Right cardiac atrium (tissue), 5 donors: ENCODE results near the gene LALBA. TPM values are rescaled to one million over a fixed set of nuclear protein-coding genes. Genes with fewer than 3 reads are reported as not detected.

Experiments used
- ATAC-seq, 2 donors: fragments of 200-7000 bp; cut with Tn5 transposase; one replicate each; pipeline versions ENCODE4 v1.8.0 to v1.9.1; 2020; ENCODE audit warnings: moderate library complexity in 2 of 2, mild to moderate bottlenecking in 1 of 2
- DNase-seq, 3 donors: peaks; one replicate each; pipeline ENCODE4 v3.0.0-alpha.2; 2020
- H3K27ac ChIP-seq: one replicate; pipeline ENCODE4 v1.5.1; 2013; ENCODE audit warnings: mild to moderate bottlenecking, low read length, control low read depth, moderate library complexity
- H3K27me3 ChIP-seq: one replicate; pipeline ENCODE4 v1.6.1; 2013; ENCODE audit not compliant: control insufficient read depth, insufficient read depth
- H3K4me1 ChIP-seq: one replicate; pipeline ENCODE4 v1.6.1; 2013; ENCODE audit warnings: low read length; ENCODE audit not compliant: control insufficient read depth, insufficient read depth
- H3K4me3 ChIP-seq: one replicate; pipeline ENCODE4 v1.5.1; 2013; ENCODE audit warnings: low read length, control low read depth
- H3K9me3 ChIP-seq: one replicate; pipeline ENCODE4 v1.6.1; 2013; ENCODE audit warnings: low read length; ENCODE audit not compliant: control insufficient read depth
- WGBS: extraction: QIAGEN DNeasy Blood & Tissue Kit; methylation state at CpG from one replicate; pipeline ENCODE4 v1.1.7; 2013; 5-methylcytosine and 5-hydroxymethylcytosine counted together
- intact Hi-C, 4 donors: fragments of 100-400 bp; cut with DNase I; formaldehyde crosslinking; loops; one replicate each; pipeline versions ENCODE4 v1.11.0 to v1.14.0; 2022 to 2023
- long read RNA-seq, 4 donors: library from polyadenylated mRNA; unstranded; transcript quantifications; one replicate each; pipeline ENCODE4 v2.0.0, GENCODE V29; 2020 to 2021
- polyA plus RNA-seq: library from polyadenylated mRNA; stranded (reverse); fragments of 200-250 nt; gene quantifications from one replicate; pipeline ENCODE4 v1.2.3, GENCODE V29; 2013
- total RNA-seq, 4 donors: library from RNA; stranded (reverse); fragmentation: NEBNext Ultra II Directional; extraction: Animal tissue kit (Norgen Biotek cat#: 25700); gene quantifications; one replicate each; pipeline ENCODE4 v1.2.1, GENCODE V29; 2021
- donor health status: healthy with polysubstance abuse.
- donor health status: DM: no; HTN: yes; CAD: no.
- donor health status: DM: no; HTN: no; CAD: no.
- donor health status: DM: no; HTN: yes; CAD: no; lungs with severe emphysema.
- donor health status: DM: yes; HTN: yes; CAD: no.

The LALBA gene
- not detected for total RNA-seq
- polyA plus RNA-seq, result not detected
- long read RNA-seq, donor 1, result 0 reads
- long read RNA-seq, donor 2, result 0 reads
- long read RNA-seq, donor 3, result 0 reads
- long read RNA-seq, donor 4, result 0 reads

DNA sequence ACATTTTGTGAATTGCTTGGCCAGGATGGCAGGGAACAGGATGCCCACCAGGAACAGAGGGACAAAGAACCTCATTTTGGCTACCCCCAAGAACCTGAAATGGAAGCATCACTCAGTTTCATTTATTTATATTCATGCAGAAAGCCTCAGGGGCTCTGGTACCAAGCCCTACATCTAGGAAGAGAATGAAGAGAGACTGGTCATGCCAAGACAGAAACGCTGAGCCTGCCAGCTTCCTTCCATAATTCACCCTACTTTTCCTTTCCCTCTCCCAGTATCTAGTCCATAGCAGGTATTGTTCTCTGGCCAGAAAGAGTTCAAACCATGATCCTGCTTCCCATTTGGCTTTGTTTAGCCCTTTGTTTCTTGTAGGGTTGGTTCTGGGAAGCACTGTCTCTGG lies at the start of gene LALBA:
Gene LALBA, minus strand, starts transcription at position 101 of the 400 bp plus-strand sequence. Its CDS starts 26 bp downstream, at position 75.
- Histone ChIP-seq H3K4me3 (no peak within 1 kb of the TSS), H3K27ac (no peak within 1 kb of the TSS), H3K27me3 (no peaks in the 10 kb centered on the region), H3K9me3 (no peaks in the 10 kb centered on the region), H3K4me1 (no peaks in the 10 kb centered on the region)
- ATAC-seq (no peak), DNase-seq (no peak)
- 75% methylated on average over 1 of the region's 1 CpG for WGBS
- intact Hi-C loops, result no loop called here

DNA sequence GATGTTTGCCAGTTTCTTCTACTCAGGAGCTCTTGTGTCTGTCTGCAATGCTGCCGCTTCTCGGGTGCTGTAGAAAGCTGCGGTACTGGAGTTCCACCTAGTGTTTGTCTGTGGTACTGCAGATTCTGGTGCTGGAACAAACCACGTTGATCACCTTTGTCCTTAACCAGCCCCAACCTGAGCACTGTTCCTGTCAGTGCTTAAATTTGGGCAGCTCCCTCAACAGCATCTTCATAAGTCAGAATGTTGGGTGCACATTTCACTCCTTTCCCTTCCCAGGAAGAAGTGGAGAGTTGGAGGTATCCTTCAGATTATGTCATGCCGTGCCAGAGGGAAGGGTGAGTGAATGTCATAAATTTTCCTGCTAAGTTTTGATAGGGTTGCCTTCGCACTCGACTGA lies 48.7 kb upstream of the LALBA start:
- intact Hi-C loops, result no loop called here
- H3K9me3 ChIP-seq, result peaks cover 2% of the 10 kb centered on the region
- H3K27ac ChIP-seq, result no peak overlapping the region
- 26% methylated on average over 7 of the region's 7 CpGs for WGBS
- H3K27me3 ChIP-seq, result no peaks in the 10 kb centered on the region
- H3K4me1 ChIP-seq, result no peaks in the 10 kb centered on the region
- H3K4me3 ChIP-seq, result no peak overlapping the region
- DNase-seq (peak; percentile 42 to 79 (median 57)), ATAC-seq (peak; percentile 64 to 77)

DNA sequence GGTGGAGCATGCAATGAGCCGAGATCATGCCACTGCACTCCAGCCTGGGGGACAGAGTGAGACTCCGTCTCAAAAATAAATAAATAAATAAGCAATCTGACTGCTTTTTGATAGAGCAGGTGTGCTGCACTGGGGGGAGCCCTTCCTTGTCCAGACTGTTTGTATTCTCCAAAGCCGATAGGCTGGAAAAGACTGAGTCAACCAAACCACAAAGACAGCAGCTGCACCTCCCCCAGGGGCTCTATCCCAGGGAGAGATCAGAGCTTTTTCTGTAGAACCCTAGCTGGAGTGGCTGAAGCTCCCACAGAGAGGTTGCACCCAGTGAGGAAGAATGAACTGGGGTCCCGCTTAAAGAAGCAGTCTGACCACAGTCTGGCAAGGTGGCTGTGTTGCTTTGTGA lies 45.8 kb upstream of the LALBA start:
- DNase-seq, result no peak
- H3K9me3 ChIP-seq, result peaks cover 2% of the 10 kb centered on the region
- H3K4me1 ChIP-seq, result no peaks in the 10 kb centered on the region
- ATAC-seq, result no peak
- no peaks in the 10 kb centered on the region for H3K27me3 ChIP-seq
- intact Hi-C loops, result no loop called here
- no peak overlapping the region for H3K4me3 ChIP-seq
- H3K27ac ChIP-seq, result no peak overlapping the region
- 83% methylated on average over 4 of the region's 4 CpGs for WGBS

DNA sequence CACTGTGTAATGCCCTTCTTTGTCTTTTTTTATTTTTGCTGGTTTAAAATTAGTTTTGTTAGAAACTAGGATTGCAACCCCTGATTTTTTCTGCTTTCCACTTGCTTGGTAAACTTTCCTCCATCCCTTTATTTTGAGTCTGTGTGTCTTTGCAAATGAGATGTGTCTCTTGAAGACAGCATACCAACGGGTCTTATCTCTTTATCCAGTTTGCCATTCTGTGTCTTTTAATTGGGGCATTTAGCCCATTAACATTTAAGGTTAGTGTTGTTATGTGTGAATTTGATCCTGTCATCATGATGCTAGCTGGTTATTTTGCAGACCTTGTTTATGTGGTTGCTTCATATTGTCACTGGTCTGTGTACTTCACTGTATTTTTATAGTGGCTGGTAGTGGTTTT lies 43.5 kb upstream of the LALBA start:
- no peak for ATAC-seq
- intact Hi-C loops, result no loop called here
- H3K9me3 ChIP-seq, result peaks cover 2% of the 10 kb centered on the region
- WGBS, result 69% methylated on average over 1 of the region's 1 CpG
- H3K27ac ChIP-seq, result no peak overlapping the region
- H3K4me1 ChIP-seq, result no peaks in the 10 kb centered on the region
- no peak for DNase-seq
- H3K4me3 ChIP-seq, result no peak overlapping the region
- H3K27me3 ChIP-seq, result no peaks in the 10 kb centered on the region

DNA sequence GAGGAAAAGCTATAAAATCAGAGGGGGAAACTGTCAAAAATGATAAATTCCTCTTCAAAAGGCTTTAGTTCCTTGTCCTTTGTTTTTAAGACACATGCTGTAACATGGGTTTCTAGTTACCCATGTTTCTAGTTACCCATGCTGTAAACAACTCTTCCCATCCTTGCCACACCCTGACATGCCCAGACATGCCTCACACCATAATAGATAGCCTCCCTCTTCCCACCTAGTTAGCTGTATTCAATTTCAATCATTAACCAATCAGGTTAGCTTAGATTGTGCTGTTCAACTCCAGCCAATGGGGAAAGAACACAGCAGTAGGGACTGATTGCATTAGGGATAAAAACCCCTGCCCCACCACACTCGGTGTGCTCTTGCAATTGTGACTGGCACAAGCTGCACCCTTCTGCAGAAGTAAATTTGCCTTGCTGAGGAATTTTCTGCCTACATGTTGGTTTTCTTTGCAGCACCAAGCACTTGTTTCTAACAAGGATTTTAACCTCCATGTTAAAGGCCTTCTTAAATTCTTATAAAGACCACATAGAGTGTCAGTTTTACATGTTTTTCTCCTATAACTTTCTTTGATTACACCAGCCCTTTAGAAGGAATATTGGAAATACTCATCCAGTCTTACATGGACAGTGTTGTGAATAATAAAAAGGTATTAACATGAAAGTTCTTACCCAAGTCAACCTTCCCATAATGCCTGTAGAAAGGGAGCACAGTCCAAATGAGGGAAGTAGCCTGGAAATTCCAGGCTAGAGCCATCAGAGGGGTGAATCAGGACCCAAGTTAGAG lies 32.5 kb upstream of the LALBA start:
- no peaks in the 10 kb centered on the region for H3K4me1 ChIP-seq
- H3K27ac ChIP-seq, result no peak overlapping the region
- 55% methylated on average over 1 of the region's 1 CpG for WGBS
- DNase-seq (no peak), ATAC-seq (no peak)
- intact Hi-C loops, result loop anchor here in 1 of 4 donors (10.0 kb wide), 1 partner anchor 58 kb away; no protein-coding TSS in a partner anchor
- no peak overlapping the region for H3K4me3 ChIP-seq
- no peaks in the 10 kb centered on the region for H3K27me3 ChIP-seq
- H3K9me3 ChIP-seq, result peaks cover 8% of the 10 kb centered on the region

DNA sequence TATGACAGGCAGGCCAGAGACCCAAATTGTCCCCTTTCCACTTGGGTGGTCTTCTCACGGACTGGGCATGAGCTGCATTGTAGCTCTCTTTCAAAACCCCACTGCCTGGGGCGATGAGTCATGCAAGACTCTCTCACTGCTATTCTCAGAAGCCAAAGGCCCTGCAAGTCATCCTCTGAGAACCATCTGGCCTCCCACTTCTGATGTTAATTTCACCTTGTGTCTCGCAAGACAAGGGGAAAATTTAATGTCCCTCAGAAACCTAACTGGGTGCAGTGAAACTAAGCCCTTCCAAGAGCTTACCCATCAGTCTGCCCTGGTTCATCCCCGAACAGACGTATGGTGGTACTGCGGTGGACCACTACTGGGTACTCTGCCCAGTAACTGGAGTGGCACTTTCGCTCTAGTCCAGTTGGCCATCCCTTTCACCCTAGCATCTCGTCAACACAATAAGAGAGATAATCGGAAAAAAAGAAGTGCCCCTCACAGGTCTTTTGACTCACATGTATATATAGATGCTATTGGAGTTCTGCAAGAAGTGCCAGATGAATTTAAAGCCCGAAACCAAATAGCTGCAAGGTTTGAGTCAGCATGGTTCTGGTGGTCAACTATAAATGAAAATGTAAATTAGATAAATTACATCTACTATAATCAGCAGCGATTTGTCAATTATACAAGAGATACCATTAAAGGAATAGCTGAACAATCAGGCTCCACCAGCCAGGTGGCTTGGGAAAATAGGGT lies 31.3 kb upstream of the LALBA start:
- DNase-seq, result no peak
- Histone ChIP-seq H3K9me3 (peaks cover 6% of the 10 kb centered on the region), H3K27me3 (no peaks in the 10 kb centered on the region), H3K4me3 (no peak overlapping the region), H3K4me1 (no peaks in the 10 kb centered on the region), H3K27ac (no peak overlapping the region)
- WGBS, result 81% methylated on average over 11 of the region's 11 CpGs
- ATAC-seq, result no peak
- intact Hi-C loops, result loop anchor here in 1 of 4 donors (10.0 kb wide), 1 partner anchor 56 kb away; no protein-coding TSS in a partner anchor

DNA sequence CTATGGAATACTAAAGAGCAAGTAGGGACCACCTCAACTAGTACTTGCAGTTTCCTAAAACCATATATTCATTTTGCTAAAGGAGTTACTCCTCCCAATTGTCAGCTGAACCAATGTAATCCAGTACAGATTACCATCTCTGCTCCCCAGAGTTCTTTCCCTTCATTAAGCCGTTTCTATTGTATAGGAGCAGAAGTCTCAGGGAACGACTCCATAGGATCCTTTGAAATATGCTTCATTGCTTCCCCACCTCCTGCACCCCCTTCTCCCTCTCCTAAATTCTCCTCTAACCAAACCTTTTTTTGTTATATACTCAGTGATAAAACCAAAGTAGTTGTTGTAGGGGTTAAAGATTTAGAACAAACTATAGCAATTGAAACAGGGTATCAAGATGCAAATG lies 30.7 kb upstream of the LALBA start:
- Histone ChIP-seq H3K9me3 (peaks cover 5% of the 10 kb centered on the region), H3K4me1 (no peaks in the 10 kb centered on the region), H3K27me3 (no peaks in the 10 kb centered on the region), H3K4me3 (no peak overlapping the region), H3K27ac (no peak overlapping the region)
- ATAC-seq (no peak), DNase-seq (no peak)
- intact Hi-C loops, result loop anchor here in 1 of 4 donors (10.0 kb wide), 1 partner anchor 56 kb away; no protein-coding TSS in a partner anchor
- 65% methylated on average over 2 of the region's 2 CpGs for WGBS

DNA sequence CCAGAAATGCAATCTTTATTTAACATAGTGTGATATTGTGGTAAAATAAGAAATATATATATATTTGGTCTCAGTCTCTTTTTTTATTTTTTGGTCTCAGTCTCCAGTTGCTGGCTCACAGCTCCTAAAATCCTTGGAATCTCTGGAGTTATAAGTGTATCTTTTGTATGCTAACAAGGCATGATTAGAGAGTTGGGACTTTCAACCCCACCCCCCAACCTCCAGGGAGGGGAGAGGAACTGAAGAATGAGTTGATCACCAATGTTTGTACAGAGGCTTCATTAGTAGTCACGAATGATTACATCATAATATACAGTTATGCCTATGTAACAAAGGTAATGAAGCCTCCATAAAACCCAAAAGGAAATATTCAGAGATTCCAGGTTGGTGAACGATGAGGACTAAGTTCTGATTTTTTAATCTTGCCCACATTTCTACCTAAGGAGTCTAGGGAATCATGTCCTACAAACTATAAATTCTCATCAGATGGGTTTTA lies 22.8 kb upstream of the LALBA start:
- Histone ChIP-seq H3K27ac (no peak overlapping the region), H3K9me3 (peaks cover 3% of the 10 kb centered on the region), H3K27me3 (no peaks in the 10 kb centered on the region), H3K4me3 (no peak overlapping the region), H3K4me1 (no peaks in the 10 kb centered on the region)
- WGBS, result 72% methylated on average over 2 of the region's 2 CpGs
- no peak for ATAC-seq
- intact Hi-C loops, result no loop called here
- no peak for DNase-seq

DNA sequence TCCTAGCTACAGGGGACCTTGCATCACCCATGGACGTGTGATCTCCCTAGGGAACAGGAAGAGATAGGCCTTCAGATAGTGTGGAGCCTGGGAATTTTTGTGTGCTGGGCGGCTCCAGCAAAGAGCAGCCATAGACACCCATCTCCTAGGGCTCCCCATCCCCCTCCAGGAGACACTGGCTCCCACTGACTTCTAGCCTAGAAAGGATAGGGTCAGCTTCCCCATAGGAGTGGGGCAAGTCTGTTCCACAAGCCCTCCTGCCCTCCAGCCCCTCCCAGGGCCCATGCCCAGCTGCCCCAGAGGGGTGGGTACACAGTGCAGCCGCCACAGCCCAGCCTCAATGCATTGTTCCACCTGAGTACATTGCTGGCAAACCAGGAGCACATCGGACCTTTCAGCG lies 16.5 kb upstream of the LALBA start:
- no peak overlapping the region for H3K27ac ChIP-seq
- intact Hi-C loops, result no loop called here
- no peaks in the 10 kb centered on the region for H3K9me3 ChIP-seq
- no peaks in the 10 kb centered on the region for H3K27me3 ChIP-seq
- ATAC-seq (no peak), DNase-seq (no peak)
- no peaks in the 10 kb centered on the region for H3K4me1 ChIP-seq
- WGBS, result 81% methylated on average over 5 of the region's 5 CpGs
- no peak overlapping the region for H3K4me3 ChIP-seq

DNA sequence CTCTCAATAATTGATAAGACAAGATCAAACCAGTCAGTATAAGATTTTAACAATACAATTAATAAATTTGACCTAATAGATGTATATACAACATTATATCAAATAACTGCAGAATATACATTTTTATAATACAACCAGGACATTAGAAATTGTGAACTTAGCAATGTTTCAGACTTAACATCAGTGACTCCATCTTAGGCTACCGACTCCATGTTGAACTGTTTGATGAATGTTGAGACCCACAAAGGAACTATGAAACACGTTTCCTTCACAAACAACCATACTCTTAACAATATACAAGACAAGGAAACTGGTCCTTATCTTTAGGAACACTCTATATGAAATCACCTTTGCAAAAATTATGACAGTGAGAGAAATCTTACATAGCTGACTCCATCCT lies 13.9 kb upstream of the LALBA start:
- Histone ChIP-seq H3K9me3 (no peaks in the 10 kb centered on the region), H3K4me1 (no peaks in the 10 kb centered on the region), H3K4me3 (no peak overlapping the region), H3K27me3 (no peaks in the 10 kb centered on the region), H3K27ac (no peak overlapping the region)
- ATAC-seq (no peak), DNase-seq (no peak)
- intact Hi-C loops, result no loop called here
- 43% methylated on average over 2 of the region's 2 CpGs for WGBS

DNA sequence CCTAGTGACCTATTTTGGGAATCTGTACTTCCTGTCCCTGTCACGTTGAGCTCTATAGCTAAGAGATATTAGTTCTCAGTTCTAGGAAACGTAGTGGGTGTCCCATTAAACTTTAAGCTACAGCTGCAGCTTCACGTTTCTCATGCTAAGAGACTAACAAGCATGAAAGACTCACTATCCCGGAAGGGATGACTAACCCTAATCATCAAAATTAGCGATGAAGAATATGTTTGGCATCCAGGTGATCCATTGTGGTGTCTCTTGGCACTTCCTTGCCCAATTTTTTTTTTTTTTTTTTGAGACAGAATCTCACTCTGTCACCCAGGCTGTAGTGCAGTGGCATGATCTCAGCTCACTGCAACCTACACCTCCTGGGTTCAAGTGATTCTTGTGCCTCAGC lies 11.0 kb upstream of the LALBA start:
- Histone ChIP-seq H3K27me3 (no peaks in the 10 kb centered on the region), H3K4me1 (no peaks in the 10 kb centered on the region), H3K4me3 (no peak overlapping the region), H3K9me3 (no peaks in the 10 kb centered on the region), H3K27ac (no peak overlapping the region)
- DNase-seq (no peak), ATAC-seq (no peak)
- 48% methylated on average over 5 of the region's 5 CpGs for WGBS
- intact Hi-C loops, result no loop called here
